K562 (cell line): ENCODE data around the gene ALK. TPM values are rescaled to one million over a fixed set of nuclear protein-coding genes. Genes with fewer than 3 reads are reported as not detected.

ENCODE experiments used
- ARNT ChIP-seq, 2 experiments: fragments of 450-650 bp; IDR thresholded peaks; 2 replicates each; pipeline ENCODE4 v1.6.1; 2016; ENCODE audit warnings: mild to moderate bottlenecking in 1 of 2
- ATF1 ChIP-seq, 2 experiments: fragments of 450-650 bp in 1 of 2; IDR thresholded peaks; 2 replicates each; pipeline ENCODE4 v1.6.1; 2016; ENCODE audit warnings: missing compliant biosample characterization in 1 of 2, missing genetic modification characterization in 1 of 2
- CHD4 ChIP-seq: fragments of 200-600 bp; sonication (generic); IDR thresholded peaks from 3 replicates; pipeline ENCODE4 v1.6.1; 2012; ENCODE audit warnings: low read depth, mild to moderate bottlenecking, mixed read lengths, low read length, inconsistent platforms; ENCODE audit not compliant: insufficient read depth, insufficient replicate concordance, poor library complexity, severe bottlenecking
- HMGN3 ChIP-seq: IDR thresholded peaks from 2 replicates; pipeline ENCODE4 v1.6.1; 2011; ENCODE audit warnings: borderline replicate concordance, low read depth, mild to moderate bottlenecking, mixed read lengths, low read length; ENCODE audit not compliant: insufficient read length; ENCODE audit errors: extremely low read depth
- KDM2B ChIP-seq: fragments of 250-450 bp; sonication (Bioruptor Pico); IDR thresholded peaks from 2 replicates; pipeline ENCODE4 v1.8.0; 2021; ENCODE audit warnings: mild to moderate bottlenecking, moderate library complexity
- PCBP1 ChIP-seq: fragments of 200-400 bp; formaldehyde crosslinking; IDR thresholded peaks from 2 replicates; pipeline ENCODE4 v1.6.1; 2018; ENCODE audit warnings: mild to moderate bottlenecking, low read depth, low read length; ENCODE audit not compliant: poor library complexity, severe bottlenecking
- SOX6 ChIP-seq: fragments of 450-650 bp; IDR thresholded peaks from 2 replicates; pipeline ENCODE4 v1.6.1; 2014; ENCODE audit warnings: mild to moderate bottlenecking
- SRSF1 ChIP-seq: fragments of 200-400 bp; formaldehyde crosslinking; IDR thresholded peaks from 2 replicates; pipeline ENCODE4 v1.6.1; 2017; ENCODE audit warnings: mild to moderate bottlenecking, low read depth, low read length, moderate library complexity
- THRAP3 ChIP-seq: fragments of 450-650 bp; IDR thresholded peaks from 2 replicates; pipeline ENCODE4 v1.6.1; 2016; ENCODE audit warnings: mild to moderate bottlenecking, inconsistent platforms, borderline replicate concordance
- ZNF764 ChIP-seq: fragments of 250-450 bp; sonication (Bioruptor Pico); IDR thresholded peaks from 2 replicates; pipeline ENCODE4 v1.4.0; 2020; ENCODE audit warnings: low read depth, mild to moderate bottlenecking, moderate library complexity
- polyA plus RNA-seq, 8 experiments: library from polyadenylated mRNA; depleted of rRNA in 4 of 8; stranded (reverse) in 5 of 8; unstranded in 3 of 8; fragments of >200 nt; fragmentation: Nextera tagmentation in 2 of 8; fragmentation: Illumina TruSeq in 1 of 8; extraction: Ambion mirVana in 2 of 8; extraction: Trizol in 1 of 8; gene quantifications; 2 replicates each; pipeline versions ENCODE4 v1.2.1 to v1.2.3, GENCODE V29; 2011 to 2014; ENCODE audit warnings: inconsistent platforms in 1 of 8, missing spikeins in 1 of 8
- total RNA-seq, 7 experiments: library from RNA; depleted of rRNA in 6 of 7; stranded (reverse); fragments of >200 nt in 6 of 7; fragmentation: Illumina TruSeq in 2 of 7; extraction: Trizol in 2 of 7; gene quantifications; 2 replicates each; pipeline versions ENCODE4 v1.2.1 to v1.2.3, GENCODE V29; 2011 to 2021; ENCODE audit warnings: low replicate concordance in 1 of 7
- TF ChIP-seq, protein P1 (sequence below): fragments of 200-600 bp; sonication (generic); IDR thresholded peaks from one replicate; pipeline ENCODE4 v1.6.1; 2012; ENCODE audit warnings: mild to moderate bottlenecking, low read depth, low read length, inconsistent platforms
- TF ChIP-seq, protein P2 (sequence below): fragments of 450-650 bp; IDR thresholded peaks from 2 replicates; pipeline ENCODE4 v1.6.1; 2014; ENCODE audit warnings: low read depth, mild to moderate bottlenecking, moderate library complexity, borderline replicate concordance
- TF ChIP-seq, protein P3 (sequence below): sonication (generic); formaldehyde crosslinking; IDR thresholded peaks from 2 replicates; pipeline ENCODE4 v1.8.0; 2022; ENCODE audit warnings: missing genetic modification reagents, mild to moderate bottlenecking, borderline replicate concordance
- TF ChIP-seq, protein P4 (sequence below): fragments of 250-450 bp; sonication (Bioruptor Pico); IDR thresholded peaks from 2 replicates; pipeline ENCODE4 v1.5.0; 2021

ALK gene
- total and polyA plus RNA-seq, 9 of the 15 experiments (the other 6 are each of a cell fraction or from before 2014, with no cell fraction given), result not detected

DNA sequence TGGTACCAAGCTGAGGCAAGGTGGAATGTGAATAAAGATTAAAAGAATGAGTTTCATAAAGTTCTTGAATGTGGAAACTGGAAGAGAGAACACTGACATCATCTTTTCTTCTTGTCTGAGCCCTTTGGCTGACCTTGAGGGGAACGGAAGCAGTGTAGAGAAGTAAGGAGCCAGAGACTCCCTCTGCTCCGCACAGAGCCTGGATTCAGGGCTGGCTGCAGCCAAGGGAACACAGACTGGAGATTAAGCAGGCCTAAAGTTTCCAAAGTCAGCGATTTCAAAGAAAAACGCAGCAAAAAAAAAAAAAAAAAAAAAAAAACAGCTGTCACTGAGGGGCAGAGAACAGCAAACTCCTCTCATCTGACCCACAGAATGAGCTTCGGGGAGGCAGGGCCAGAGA lies 19.3 kb upstream of the ALK start (continued):
- TF ChIP-seq, protein P1, sequence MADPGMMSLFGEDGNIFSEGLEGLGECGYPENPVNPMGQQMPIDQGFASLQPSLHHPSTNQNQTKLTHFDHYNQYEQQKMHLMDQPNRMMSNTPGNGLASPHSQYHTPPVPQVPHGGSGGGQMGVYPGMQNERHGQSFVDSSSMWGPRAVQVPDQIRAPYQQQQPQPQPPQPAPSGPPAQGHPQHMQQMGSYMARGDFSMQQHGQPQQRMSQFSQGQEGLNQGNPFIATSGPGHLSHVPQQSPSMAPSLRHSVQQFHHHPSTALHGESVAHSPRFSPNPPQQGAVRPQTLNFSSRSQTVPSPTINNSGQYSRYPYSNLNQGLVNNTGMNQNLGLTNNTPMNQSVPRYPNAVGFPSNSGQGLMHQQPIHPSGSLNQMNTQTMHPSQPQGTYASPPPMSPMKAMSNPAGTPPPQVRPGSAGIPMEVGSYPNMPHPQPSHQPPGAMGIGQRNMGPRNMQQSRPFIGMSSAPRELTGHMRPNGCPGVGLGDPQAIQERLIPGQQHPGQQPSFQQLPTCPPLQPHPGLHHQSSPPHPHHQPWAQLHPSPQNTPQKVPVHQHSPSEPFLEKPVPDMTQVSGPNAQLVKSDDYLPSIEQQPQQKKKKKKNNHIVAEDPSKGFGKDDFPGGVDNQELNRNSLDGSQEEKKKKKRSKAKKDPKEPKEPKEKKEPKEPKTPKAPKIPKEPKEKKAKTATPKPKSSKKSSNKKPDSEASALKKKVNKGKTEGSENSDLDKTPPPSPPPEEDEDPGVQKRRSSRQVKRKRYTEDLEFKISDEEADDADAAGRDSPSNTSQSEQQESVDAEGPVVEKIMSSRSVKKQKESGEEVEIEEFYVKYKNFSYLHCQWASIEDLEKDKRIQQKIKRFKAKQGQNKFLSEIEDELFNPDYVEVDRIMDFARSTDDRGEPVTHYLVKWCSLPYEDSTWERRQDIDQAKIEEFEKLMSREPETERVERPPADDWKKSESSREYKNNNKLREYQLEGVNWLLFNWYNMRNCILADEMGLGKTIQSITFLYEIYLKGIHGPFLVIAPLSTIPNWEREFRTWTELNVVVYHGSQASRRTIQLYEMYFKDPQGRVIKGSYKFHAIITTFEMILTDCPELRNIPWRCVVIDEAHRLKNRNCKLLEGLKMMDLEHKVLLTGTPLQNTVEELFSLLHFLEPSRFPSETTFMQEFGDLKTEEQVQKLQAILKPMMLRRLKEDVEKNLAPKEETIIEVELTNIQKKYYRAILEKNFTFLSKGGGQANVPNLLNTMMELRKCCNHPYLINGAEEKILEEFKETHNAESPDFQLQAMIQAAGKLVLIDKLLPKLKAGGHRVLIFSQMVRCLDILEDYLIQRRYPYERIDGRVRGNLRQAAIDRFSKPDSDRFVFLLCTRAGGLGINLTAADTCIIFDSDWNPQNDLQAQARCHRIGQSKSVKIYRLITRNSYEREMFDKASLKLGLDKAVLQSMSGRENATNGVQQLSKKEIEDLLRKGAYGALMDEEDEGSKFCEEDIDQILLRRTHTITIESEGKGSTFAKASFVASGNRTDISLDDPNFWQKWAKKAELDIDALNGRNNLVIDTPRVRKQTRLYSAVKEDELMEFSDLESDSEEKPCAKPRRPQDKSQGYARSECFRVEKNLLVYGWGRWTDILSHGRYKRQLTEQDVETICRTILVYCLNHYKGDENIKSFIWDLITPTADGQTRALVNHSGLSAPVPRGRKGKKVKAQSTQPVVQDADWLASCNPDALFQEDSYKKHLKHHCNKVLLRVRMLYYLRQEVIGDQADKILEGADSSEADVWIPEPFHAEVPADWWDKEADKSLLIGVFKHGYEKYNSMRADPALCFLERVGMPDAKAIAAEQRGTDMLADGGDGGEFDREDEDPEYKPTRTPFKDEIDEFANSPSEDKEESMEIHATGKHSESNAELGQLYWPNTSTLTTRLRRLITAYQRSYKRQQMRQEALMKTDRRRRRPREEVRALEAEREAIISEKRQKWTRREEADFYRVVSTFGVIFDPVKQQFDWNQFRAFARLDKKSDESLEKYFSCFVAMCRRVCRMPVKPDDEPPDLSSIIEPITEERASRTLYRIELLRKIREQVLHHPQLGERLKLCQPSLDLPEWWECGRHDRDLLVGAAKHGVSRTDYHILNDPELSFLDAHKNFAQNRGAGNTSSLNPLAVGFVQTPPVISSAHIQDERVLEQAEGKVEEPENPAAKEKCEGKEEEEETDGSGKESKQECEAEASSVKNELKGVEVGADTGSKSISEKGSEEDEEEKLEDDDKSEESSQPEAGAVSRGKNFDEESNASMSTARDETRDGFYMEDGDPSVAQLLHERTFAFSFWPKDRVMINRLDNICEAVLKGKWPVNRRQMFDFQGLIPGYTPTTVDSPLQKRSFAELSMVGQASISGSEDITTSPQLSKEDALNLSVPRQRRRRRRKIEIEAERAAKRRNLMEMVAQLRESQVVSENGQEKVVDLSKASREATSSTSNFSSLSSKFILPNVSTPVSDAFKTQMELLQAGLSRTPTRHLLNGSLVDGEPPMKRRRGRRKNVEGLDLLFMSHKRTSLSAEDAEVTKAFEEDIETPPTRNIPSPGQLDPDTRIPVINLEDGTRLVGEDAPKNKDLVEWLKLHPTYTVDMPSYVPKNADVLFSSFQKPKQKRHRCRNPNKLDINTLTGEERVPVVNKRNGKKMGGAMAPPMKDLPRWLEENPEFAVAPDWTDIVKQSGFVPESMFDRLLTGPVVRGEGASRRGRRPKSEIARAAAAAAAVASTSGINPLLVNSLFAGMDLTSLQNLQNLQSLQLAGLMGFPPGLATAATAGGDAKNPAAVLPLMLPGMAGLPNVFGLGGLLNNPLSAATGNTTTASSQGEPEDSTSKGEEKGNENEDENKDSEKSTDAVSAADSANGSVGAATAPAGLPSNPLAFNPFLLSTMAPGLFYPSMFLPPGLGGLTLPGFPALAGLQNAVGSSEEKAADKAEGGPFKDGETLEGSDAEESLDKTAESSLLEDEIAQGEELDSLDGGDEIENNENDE, result no peak
- no peak for TF ChIP-seq CHD4
- no peak for TF ChIP-seq THRAP3
- TF ChIP-seq ARNT (IDR thresholded peaks at IDR 0.05), result no peak
- TF ChIP-seq, protein P2, sequence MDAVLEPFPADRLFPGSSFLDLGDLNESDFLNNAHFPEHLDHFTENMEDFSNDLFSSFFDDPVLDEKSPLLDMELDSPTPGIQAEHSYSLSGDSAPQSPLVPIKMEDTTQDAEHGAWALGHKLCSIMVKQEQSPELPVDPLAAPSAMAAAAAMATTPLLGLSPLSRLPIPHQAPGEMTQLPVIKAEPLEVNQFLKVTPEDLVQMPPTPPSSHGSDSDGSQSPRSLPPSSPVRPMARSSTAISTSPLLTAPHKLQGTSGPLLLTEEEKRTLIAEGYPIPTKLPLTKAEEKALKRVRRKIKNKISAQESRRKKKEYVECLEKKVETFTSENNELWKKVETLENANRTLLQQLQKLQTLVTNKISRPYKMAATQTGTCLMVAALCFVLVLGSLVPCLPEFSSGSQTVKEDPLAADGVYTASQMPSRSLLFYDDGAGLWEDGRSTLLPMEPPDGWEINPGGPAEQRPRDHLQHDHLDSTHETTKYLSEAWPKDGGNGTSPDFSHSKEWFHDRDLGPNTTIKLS, result no peak
- TF ChIP-seq SOX6, result no peak
- TF ChIP-seq ATF1 (CRISPR knock-in tag; IDR thresholded peaks at IDR 0.05), result no peak
- TF ChIP-seq ATF1 (tag; IDR thresholded peaks at IDR 0.05), result no peak
- no peak for TF ChIP-seq PCBP1
- TF ChIP-seq, protein P3, sequence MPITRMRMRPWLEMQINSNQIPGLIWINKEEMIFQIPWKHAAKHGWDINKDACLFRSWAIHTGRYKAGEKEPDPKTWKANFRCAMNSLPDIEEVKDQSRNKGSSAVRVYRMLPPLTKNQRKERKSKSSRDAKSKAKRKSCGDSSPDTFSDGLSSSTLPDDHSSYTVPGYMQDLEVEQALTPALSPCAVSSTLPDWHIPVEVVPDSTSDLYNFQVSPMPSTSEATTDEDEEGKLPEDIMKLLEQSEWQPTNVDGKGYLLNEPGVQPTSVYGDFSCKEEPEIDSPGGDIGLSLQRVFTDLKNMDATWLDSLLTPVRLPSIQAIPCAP, result no peak
- TF ChIP-seq, protein P4, sequence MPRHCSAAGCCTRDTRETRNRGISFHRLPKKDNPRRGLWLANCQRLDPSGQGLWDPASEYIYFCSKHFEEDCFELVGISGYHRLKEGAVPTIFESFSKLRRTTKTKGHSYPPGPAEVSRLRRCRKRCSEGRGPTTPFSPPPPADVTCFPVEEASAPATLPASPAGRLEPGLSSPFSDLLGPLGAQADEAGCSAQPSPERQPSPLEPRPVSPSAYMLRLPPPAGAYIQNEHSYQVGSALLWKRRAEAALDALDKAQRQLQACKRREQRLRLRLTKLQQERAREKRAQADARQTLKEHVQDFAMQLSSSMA, result no peak
- TF ChIP-seq KDM2B (CRISPR knock-in tag), result no peak
- TF ChIP-seq HMGN3, result no peak
- no peak for TF ChIP-seq ZNF764 (CRISPR knock-in tag)
- no peak for TF ChIP-seq SRSF1
